Upper lobe of right lung (tissue), 1 donor: ENCODE results near the gene PLB1. TPM values are rescaled to one million over a fixed set of nuclear protein-coding genes. Genes with fewer than 3 reads are reported as not detected.

Experiments used
- ATAC-seq: fragments of 200-7000 bp; cut with Tn5 transposase; one replicate; pipeline ENCODE4 v1.9.1; 2020; ENCODE audit warnings: mild to moderate bottlenecking, moderate library complexity
- DNase-seq: peaks from one replicate; pipeline ENCODE4 v3.0.0-alpha.2; 2020
- H3K27ac ChIP-seq: fragments of 200-600 bp; one replicate; pipeline ENCODE4 v1.8.0; 2022
- H3K27me3 ChIP-seq: fragments of 200-600 bp; one replicate; pipeline ENCODE4 v1.8.0; 2022; ENCODE audit warnings: mild to moderate bottlenecking
- H3K36me3 ChIP-seq: fragments of 200-600 bp; one replicate; pipeline ENCODE4 v1.8.0; 2022
- H3K4me1 ChIP-seq: fragments of 200-600 bp; one replicate; pipeline ENCODE4 v1.8.0; 2022
- H3K4me3 ChIP-seq: fragments of 200-600 bp; one replicate; pipeline ENCODE4 v1.8.0; 2022; ENCODE audit warnings: mild to moderate bottlenecking
- H3K9me3 ChIP-seq: fragments of 200-600 bp; one replicate; pipeline ENCODE4 v1.8.0; 2022
- CTCF ChIP-seq: fragments of 200-600 bp; IDR thresholded peaks from one replicate; pipeline ENCODE4 v1.8.0; 2022; ENCODE audit warnings: antibody characterized with exemption
- intact Hi-C: fragments of 100-400 bp; cut with DNase I; formaldehyde crosslinking; loops from one replicate; pipeline ENCODE4 v1.11.0; 2022
- total RNA-seq: library from RNA; stranded (reverse); fragmentation: NEBNext Ultra II Directional; extraction: Animal tissue kit (Norgen Biotek cat#: 25700); gene quantifications from one replicate; pipeline ENCODE4 v1.2.1, GENCODE V29; 2021
- donor health status: DM: no; HTN: yes; CAD: no; lungs with severe emphysema.

The PLB1 gene
- total RNA-seq, 1 donor from 2014 or later: 4.2 TPM

DNA sequence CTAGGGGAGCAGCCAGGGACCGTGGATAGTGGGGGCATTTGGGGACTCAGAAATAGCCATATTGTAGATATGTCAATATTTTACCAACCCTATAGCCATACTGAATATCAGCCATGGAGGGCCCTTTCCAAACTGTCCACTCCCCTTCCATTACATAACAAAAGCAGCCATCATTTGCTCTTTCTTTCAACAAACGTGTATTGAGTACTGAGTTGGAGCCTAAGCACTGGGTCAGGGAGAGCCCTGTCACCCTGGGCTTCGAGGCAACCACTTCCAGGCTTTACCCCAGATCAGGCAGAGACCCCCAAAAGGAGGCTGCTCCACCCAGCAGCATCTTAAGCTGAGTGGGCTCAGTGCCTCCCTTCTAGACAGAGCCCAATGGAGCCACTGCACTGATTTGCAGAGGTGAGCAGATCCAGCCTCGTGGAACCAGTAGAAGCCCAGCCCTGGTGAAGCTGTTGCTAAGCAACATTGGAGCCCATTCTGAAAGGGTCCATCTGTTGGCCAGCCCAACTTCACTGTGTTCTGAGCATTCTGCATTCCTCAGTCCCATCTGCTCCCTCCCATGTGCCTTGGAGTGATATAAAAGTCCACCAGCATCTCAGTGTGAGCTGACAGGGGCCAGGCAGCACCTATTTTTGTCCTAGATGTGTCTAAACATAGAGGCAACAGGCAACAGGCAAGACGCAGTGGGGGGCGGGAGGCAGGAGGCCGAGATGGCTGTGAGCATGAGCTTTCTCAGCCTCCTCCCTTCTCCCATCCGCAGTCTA is 112.1 kb downstream of the PLB1 start:
- no peaks in the 10 kb centered on the region for H3K27me3 ChIP-seq
- H3K4me3 ChIP-seq: no peak overlapping the region
- DNase-seq: no peak
- H3K27ac ChIP-seq: no peak overlapping the region
- no peaks in the 10 kb centered on the region for H3K9me3 ChIP-seq
- H3K36me3 ChIP-seq: no peaks in the 10 kb centered on the region
- H3K4me1 ChIP-seq: peaks cover 3% of the 10 kb centered on the region
- TF ChIP-seq CTCF: no peak
- intact Hi-C loops: no loop called here
- peak; percentile 16 for ATAC-seq

GRCh38 chr2:28608500-28609424 is 112.9 kb downstream of the PLB1 start:
- no peaks in the 10 kb centered on the region for H3K36me3 ChIP-seq
- H3K27ac ChIP-seq: no peak overlapping the region
- no peak for ATAC-seq
- no peak overlapping the region for H3K4me3 ChIP-seq
- H3K9me3 ChIP-seq: no peaks in the 10 kb centered on the region
- no peak for TF ChIP-seq CTCF
- H3K27me3 ChIP-seq: no peaks in the 10 kb centered on the region
- no peak for DNase-seq
- intact Hi-C loops: no loop called here
- peaks cover under 1% of the 10 kb centered on the region for H3K4me1 ChIP-seq

DNA sequence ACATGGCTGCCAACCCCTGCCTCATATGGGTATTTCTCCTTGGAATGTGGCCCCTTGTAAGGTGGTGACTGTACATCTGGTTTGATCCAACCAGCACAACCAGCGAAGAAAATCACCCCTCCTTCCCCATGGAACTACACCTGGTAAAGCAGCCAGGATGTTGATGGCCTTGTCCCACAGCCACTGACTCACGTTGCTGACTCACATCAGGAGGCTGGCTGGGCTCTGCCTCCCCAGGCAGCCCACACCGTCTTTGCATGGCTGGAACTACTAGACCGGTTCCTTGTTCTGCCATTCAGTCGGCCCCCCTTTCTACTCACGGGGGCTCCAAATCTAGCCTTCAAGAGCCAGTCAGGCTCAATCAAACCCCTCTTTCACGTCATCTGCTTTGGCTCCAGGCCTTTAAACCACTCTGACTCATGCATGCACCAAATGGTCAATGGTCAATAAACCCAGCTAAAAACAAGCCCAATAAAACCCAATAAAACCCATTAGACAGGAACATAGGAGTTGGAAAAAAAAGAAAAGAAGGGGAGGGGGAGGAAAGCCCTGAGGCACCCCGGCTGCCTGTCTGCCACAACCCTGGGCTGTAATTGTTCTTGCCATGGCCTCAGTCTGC is 114.8 kb downstream of the PLB1 start:
- Histone ChIP-seq H3K36me3 (no peaks in the 10 kb centered on the region), H3K27me3 (no peaks in the 10 kb centered on the region), H3K27ac (no peak overlapping the region), H3K4me1 (no peaks in the 10 kb centered on the region), H3K9me3 (no peaks in the 10 kb centered on the region), H3K4me3 (no peak overlapping the region)
- TF ChIP-seq CTCF: no peak
- intact Hi-C loops: no loop called here
- ATAC-seq: peak; percentile 24
- no peak for DNase-seq

GRCh38 chr2:28612131-28612812 is 116.4 kb downstream of the PLB1 start:
- DNase-seq (no peak), ATAC-seq (no peak)
- intact Hi-C loops: no loop called here
- H3K4me1 ChIP-seq: no peaks in the 10 kb centered on the region
- no peaks in the 10 kb centered on the region for H3K27me3 ChIP-seq
- no peak overlapping the region for H3K27ac ChIP-seq
- H3K4me3 ChIP-seq: no peak overlapping the region
- H3K9me3 ChIP-seq: no peaks in the 10 kb centered on the region
- H3K36me3 ChIP-seq: no peaks in the 10 kb centered on the region
- TF ChIP-seq CTCF: no peak

DNA sequence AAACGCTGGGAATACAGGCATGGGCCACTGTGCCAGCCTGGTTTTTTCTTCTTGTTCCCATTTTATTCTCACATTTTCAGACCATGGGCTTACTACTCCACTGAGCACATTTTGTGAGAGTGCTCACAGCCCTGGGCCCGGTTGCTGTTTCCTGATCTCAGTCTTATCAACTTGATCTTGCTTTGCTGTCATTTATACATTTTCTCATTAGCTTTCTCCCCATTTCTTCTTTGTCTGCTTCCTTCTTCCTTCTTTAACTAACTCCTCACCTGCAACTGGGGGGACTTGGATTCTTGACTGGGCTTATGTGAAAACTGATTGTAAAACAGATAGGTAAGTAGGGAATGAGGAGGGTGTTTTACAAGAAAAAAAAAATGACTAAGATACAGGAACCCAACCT is 117.3 kb downstream of the PLB1 start:
- Histone ChIP-seq H3K4me1 (no peaks in the 10 kb centered on the region), H3K4me3 (no peak overlapping the region), H3K27me3 (no peaks in the 10 kb centered on the region), H3K27ac (no peak overlapping the region), H3K36me3 (no peaks in the 10 kb centered on the region), H3K9me3 (no peaks in the 10 kb centered on the region)
- no peak for DNase-seq
- intact Hi-C loops: no loop called here
- TF ChIP-seq CTCF: no peak
- no peak for ATAC-seq
